ENCODE results near the gene MATK. TPM values are rescaled to one million over a fixed set of nuclear protein-coding genes. Genes with fewer than 3 reads are reported as not detected.

Gene MATK
- total and polyA plus RNA-seq, 7 donors: 1.8 to 7.7 (median 6.6) TPM; not detected in 4

- intact Hi-C loops (cut with DNase I): no loop called here
- Histone ChIP-seq H3K36me3 (no peaks in the 10 kb centered on the region), H3K27me3 (peaks cover 0 to 16% (median 10%) of the 10 kb centered on the region in 3 donors), H3K4me3 (no peak overlapping the region), H3K27ac (no peak overlapping the region), H3K9me3 (no peaks in the 10 kb centered on the region), H3K4me1 (no peaks in the 10 kb centered on the region)
- TF ChIP-seq EP300 (IDR thresholded peaks at IDR 0.05) (no peak), POLR2AphosphoS5 (IDR thresholded peaks at IDR 0.05) (no peak), CTCF (IDR thresholded peaks at IDR 0.05) (no peak), POLR2A (IDR thresholded peaks at IDR 0.05) (no peak)
- DNase-seq: no peak
- WGBS, 2 donors: 93 to 97% methylated on average over 35 of the region's 35 CpGs
Observed at GRCh38 chr19:3807574-3808354, 21.6 kb upstream of the MATK start.

GRCh38 chr19:3807131-3807480, 20.9 kb upstream of the MATK start:
- intact Hi-C loops (cut with DNase I): no loop called here
- H3K27ac ChIP-seq: no peak overlapping the region
- no peaks in the 10 kb centered on the region for H3K4me1 ChIP-seq
- H3K4me3 ChIP-seq: no peak overlapping the region
- H3K9me3 ChIP-seq: no peaks in the 10 kb centered on the region
- H3K27me3 ChIP-seq: peaks cover 1 to 22% (median 10%) of the 10 kb centered on the region in 3 donors
- no peak for TF ChIP-seq POLR2AphosphoS5 (IDR thresholded peaks at IDR 0.05)
- no peak for TF ChIP-seq POLR2A (IDR thresholded peaks at IDR 0.05)
- TF ChIP-seq EP300 (IDR thresholded peaks at IDR 0.05): no peak
- no peak for TF ChIP-seq CTCF (IDR thresholded peaks at IDR 0.05)
- no peak for DNase-seq
- H3K36me3 ChIP-seq: no peaks in the 10 kb centered on the region
- 77 to 80% methylated on average over 19 of the region's 19 CpGs for WGBS, 2 donors

GRCh38 chr19:3805859-3806258, 19.7 kb upstream of the MATK start:
- no peak overlapping the region for H3K4me3 ChIP-seq
- no peaks in the 10 kb centered on the region for H3K36me3 ChIP-seq
- intact Hi-C loops (cut with DNase I): no loop called here
- H3K9me3 ChIP-seq: no peaks in the 10 kb centered on the region
- H3K27me3 ChIP-seq: peaks cover 7 to 28% (median 22%) of the 10 kb centered on the region in 3 donors
- H3K4me1 ChIP-seq: peaks cover 0 to 12% (median 9%) of the 10 kb centered on the region in 4 donors
- WGBS, 2 donors: 90 to 91% methylated on average over 29 of the region's 29 CpGs
- TF ChIP-seq CTCF (IDR thresholded peaks at IDR 0.05) (no peak), POLR2AphosphoS5 (IDR thresholded peaks at IDR 0.05) (no peak), POLR2A (IDR thresholded peaks at IDR 0.05) (no peak), EP300 (IDR thresholded peaks at IDR 0.05) (no peak)
- no peak overlapping the region for H3K27ac ChIP-seq
- no peak for DNase-seq

- intact Hi-C loops (cut with DNase I): no loop called here
- H3K27ac ChIP-seq: no peak overlapping the region
- TF ChIP-seq POLR2AphosphoS5 (IDR thresholded peaks at IDR 0.05) (no peak), POLR2A (IDR thresholded peaks at IDR 0.05) (no peak), EP300 (IDR thresholded peaks at IDR 0.05) (no peak), CTCF (IDR thresholded peaks at IDR 0.05) (no peak)
- peaks cover 17 to 38% (median 28%) of the 10 kb centered on the region in 3 donors for H3K27me3 ChIP-seq
- peaks cover 0 to 13% (median 9%) of the 10 kb centered on the region in 4 donors for H3K4me1 ChIP-seq
- no peak for DNase-seq
- 76 to 83% methylated on average over 13 of the region's 13 CpGs for WGBS, 2 donors
- H3K9me3 ChIP-seq: no peaks in the 10 kb centered on the region
- H3K4me3 ChIP-seq: no peak overlapping the region
- H3K36me3 ChIP-seq: no peaks in the 10 kb centered on the region
Observed at GRCh38 chr19:3804429-3804828, 18.2 kb upstream of the MATK start.

Measured in sigmoid colon (tissue), 7 donors.